Stimulated activated CD4-positive, alpha-beta T cell treated with anti-CD3 and anti-CD28 coated beads, Interleukin-1b, Interleukin-23, amount 100 ng/mL, for 1 hour (primary cell): Measurements from ENCODE around the gene FMO2.

Experiments
- DNase-seq, 2 donors: peaks; one replicate each; pipeline ENCODE4 v3.0.0-alpha.2; 2020; ENCODE audit warnings: low read depth in 2 of 2

Gene FMO2

DNA sequence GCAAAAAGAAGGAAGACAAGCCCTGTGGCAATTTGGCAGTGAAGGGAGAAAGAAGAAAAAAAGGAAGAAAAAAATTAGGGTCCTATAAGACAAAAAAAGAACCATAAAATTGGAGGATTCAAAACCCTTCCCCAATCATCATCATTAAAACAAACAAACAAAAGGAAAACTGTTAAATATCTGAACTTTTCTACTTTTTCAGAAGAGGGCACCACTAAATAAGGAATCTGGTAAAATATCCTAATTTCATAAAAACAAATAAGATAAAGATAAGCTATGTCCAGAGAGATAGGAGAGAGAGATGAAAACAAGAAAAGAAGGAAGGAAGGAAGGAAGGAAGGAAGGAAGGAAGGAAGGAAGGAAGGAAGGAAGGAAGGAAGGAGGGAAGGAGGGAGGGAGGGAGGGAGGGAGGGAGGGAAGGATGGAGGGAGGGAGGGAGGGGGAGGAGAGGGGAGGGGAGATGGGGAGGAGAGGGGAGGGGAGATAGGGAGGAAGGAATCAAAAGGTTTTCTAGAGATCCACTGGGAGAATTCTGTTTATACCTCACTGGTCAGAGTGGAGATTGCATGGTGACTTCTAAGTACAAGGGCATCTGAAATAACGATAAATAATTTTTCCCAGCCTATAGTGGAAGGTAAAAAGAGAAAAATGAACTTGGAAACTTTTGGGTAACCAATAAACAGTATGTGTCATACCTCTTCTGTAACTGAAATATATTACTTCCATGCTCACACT is 10.4 kb upstream of the FMO2 start:
- DNase-seq: no peak

DNA sequence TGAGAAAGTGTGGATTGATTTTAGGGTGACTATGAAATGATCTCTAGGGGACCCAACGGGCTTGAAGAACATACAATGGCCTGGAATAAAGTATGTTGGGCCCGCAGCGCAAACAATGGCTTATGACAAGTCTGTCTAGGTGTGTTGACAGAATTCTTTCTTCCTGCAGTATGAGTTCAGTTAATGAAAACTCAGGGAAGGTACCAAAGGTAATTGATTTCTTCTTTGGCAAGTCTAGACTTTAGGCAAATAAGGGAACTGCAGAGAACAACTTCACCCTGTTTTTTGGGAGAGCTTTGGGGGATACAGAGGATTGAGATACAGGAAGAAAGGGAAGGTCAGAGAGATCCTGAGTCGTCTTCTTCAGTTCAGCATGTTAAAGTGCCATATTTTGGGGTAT is 7.8 kb upstream of the FMO2 start:
- no peak for DNase-seq

DNA sequence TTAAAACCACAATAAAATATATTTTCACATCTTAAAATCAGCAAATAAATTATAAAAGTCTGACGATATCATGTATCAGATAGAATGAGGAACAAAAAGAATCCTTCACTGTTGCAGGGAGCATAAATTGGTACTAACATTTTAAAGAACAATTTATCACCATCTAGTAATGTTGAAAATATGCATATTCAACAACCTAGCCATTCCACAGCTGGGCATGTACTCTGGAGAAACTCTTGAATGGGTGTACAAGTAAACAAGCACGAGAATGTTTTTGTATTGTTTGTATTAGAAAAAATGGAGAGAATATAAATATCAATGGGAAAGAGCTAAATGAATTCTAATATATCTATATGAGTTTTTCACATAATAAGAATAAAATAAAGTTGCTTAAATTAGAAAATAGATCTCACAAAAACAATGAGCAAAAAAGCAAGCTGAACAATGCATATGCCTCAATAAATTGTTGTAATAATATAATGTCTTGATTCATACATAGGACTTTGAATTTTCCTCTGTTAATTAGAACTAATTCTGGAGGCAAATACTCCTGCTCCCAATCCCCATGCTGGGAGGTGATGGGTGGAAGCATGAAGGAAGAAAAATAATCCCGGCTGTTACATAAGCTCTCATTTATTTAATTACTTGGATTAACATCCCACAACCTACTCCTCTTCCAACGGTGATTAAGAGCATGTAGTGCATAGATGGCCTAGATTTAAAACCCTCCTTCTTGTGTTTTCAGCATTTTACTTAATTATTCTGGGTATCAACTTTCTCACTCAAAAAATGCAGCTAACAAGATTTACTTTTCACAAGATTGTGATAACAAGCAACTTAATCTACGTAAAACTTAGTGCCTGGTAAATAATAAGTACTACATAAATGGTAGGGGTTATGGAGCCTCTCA is 5.5 kb upstream of the FMO2 start:
- DNase-seq: no peak

GRCh38 chr1:171180670-171181069 is 4.4 kb upstream of the FMO2 start:
- DNase-seq: no peak

GRCh38 chr1:171188388-171189266 is 3.5 kb downstream of the FMO2 start:
- no peak for DNase-seq

GRCh38 chr1:171191992-171192391 is 6.9 kb downstream of the FMO2 start:
- DNase-seq: no peak

DNA sequence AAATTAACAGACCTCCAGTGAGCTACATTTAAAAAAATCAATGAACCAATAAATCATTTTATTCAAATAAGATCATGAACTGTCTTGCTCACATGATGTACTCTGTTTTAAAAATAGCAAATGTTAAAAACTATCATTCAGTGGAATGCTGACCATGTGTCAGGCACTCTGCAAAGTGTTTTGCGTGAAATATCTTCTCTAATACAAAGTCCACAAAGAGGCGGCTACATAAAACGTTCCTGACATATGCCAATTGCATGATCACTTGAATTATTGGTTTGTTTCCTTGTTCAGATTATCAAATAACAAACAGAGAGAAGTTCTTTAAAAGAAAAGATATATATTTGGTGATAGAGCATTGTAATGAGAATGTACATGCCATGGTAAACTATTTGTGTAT is 10.7 kb downstream of the FMO2 start:
- no peak for DNase-seq

DNA sequence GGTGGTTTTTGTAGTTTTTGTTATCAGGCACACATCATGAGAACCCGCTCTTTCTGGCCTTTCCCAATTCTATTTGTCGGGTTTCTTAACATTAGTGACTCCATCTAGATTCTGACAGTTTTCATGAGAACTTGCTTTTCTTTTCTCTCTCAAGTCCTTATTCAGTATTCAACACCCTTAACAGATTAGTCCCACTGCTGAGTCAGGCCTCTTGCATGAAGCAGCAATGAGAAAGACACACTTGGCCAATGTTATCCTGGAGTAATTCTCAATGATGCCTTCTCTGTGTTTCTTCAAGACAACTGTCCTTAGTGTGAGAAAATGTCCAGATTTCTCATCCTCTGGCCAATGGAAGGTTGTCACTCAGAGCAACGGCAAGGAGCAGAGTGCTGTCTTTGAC is 11.3 kb downstream of the FMO2 start:
- DNase-seq: no peak

DNA sequence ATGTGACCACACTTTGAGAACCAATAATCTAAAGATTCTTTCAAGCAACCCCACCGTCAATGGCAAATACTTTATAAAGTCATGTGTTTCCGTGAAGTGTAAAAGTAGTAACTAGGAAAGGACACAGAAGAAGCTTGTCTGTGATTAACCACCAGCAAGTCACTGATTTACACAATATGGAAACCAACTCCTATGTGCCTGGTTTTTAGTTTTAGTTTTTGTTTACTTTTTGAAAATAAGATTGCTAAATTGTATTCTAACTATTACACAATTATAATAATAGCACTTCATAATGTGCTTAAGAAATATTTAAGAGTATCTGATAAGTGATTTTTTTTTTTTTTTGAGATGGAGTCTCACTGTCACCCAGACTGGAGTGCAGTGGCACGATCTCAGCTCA is 13.0 kb downstream of the FMO2 start:
- no peak for DNase-seq

DNA sequence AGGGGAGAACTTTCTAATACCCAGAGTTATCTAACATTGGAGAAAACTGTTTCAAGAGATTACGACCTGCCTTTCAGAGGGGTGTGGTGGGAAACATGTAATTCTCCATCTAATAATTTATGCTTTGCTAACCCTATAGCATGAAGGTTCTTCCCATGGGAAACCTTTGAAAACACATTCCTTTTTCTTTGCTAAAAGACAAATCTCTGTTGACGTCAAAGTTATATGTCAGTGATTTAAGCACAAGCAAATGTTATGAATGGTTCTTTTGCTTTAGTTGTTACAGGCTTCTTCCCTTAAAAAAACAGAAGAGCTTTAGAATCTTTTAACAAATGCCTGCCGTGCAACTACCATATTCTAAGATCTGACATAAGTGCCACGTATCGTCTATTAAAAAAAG is 19.2 kb downstream of the FMO2 start:
- DNase-seq: no peak

- no peak for DNase-seq
These were observed 21.3 kb downstream of the FMO2 start for GRCh38 chr1:171206204-171206977.

- no peak for DNase-seq
These were observed 21.9 kb downstream of the FMO2 start for GRCh38 chr1:171206978-171207355.

- no peak for DNase-seq
These were observed 22.3 kb downstream of the FMO2 start for GRCh38 chr1:171207377-171207776.

- no peak for DNase-seq
These were observed 25.3 kb downstream of the FMO2 start for GRCh38 chr1:171210355-171210754.

GRCh38 chr1:171212607-171213351 is 27.7 kb downstream of the FMO2 start:
- no peak for DNase-seq

- no peak for DNase-seq
These were observed 28.7 kb downstream of the FMO2 start for GRCh38 chr1:171213559-171214454.

DNA sequence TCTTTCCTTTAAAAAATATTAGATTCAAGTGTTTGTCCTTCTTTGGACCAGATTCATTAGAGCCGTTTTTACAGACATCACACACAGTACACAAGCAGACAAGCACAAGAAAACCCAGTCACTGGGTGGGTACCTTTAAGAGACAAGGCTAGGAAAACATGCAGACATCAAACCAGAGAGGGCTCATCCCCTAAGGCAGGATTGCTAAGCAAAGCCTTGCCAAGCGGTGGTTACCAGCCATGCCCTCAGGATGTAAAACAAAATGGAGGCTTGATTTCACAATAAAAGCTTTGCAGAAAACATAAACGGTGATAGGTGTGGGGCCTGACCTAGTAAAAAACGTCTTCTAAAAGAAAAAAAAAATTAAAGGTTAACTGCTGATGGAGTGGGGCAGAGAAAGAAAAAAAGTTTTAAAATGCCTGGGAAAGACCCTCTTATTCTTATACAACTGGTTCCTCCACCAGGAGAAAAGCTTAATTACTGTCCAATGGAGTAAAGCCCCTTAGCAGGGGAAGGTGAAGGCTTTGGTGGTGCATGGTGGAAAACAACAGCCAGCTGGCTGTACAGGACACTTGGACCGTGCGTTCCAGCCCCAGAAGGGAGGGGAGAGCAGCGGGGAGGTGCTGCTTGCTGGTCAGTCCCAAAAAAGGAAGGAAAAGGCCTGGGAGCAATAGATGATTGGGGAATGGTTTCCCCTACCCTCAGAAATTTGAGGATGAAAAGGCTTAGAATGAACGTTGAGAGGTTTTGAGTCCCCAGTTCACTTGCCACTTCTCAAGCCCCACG is 32.8 kb downstream of the FMO2 start:
- no peak for DNase-seq

GRCh38 chr1:171218661-171219060 is 33.6 kb downstream of the FMO2 start:
- DNase-seq: no peak
